Fibroblast of skin of abdomen (primary cell): ENCODE data around the gene PNPLA7.
"Not testable (repeated sequence)": the region's sequence is repeated elsewhere in the genome, so short reads cannot be mapped to it uniquely, and the experiment has no call there.

Experiments
- DNase-seq: peaks from one replicate; pipeline ENCODE4 v3.0.0-alpha.2; 2013

The PNPLA7 gene

GRCh38 chr9:137540536-137540935 is 9.7 kb downstream of the PNPLA7 start:
- no peak for DNase-seq

- DNase-seq: no peak
Measured at GRCh38 chr9:137538058-137538457, 12.1 kb downstream of the PNPLA7 start.

GRCh38 chr9:137536594-137537131 is 13.5 kb downstream of the PNPLA7 start:
- DNase-seq: not testable (repeated sequence)

- DNase-seq: no peak
Measured at GRCh38 chr9:137535120-137535428, 15.1 kb downstream of the PNPLA7 start.

- DNase-seq: peak; percentile 53
Measured at GRCh38 chr9:137534256-137535119, 15.7 kb downstream of the PNPLA7 start.

GRCh38 chr9:137532891-137533468 is 17.2 kb downstream of the PNPLA7 start:
- DNase-seq: not testable (repeated sequence)

GRCh38 chr9:137531099-137531765 is 19.0 kb downstream of the PNPLA7 start:
- DNase-seq: no peak

GRCh38 chr9:137530331-137530730 is 19.9 kb downstream of the PNPLA7 start:
- no peak for DNase-seq

- no peak for DNase-seq
Measured at GRCh38 chr9:137524981-137525317, 25.3 kb downstream of the PNPLA7 start.

- no peak for DNase-seq
Measured at GRCh38 chr9:137524161-137524980, 25.8 kb downstream of the PNPLA7 start.

GRCh38 chr9:137522746-137523455 is 27.3 kb downstream of the PNPLA7 start:
- no peak for DNase-seq

- DNase-seq: no peak
Measured at GRCh38 chr9:137521405-137521985, 28.7 kb downstream of the PNPLA7 start.

- DNase-seq: no peak
Measured at GRCh38 chr9:137520614-137521404, 29.4 kb downstream of the PNPLA7 start.

- DNase-seq: no peak
Measured at GRCh38 chr9:137519553-137519952, 30.6 kb downstream of the PNPLA7 start.

- peak; percentile 31 for DNase-seq
Measured at GRCh38 chr9:137518661-137519459, 31.3 kb downstream of the PNPLA7 start.

- no peak for DNase-seq
Measured at GRCh38 chr9:137516144-137516917, 33.9 kb downstream of the PNPLA7 start.

- no peak for DNase-seq
Measured at GRCh38 chr9:137515338-137515724, 34.9 kb downstream of the PNPLA7 start.

GRCh38 chr9:137514691-137515337 is 35.4 kb downstream of the PNPLA7 start:
- DNase-seq: no peak
